HCEC 1CT (cell line): ENCODE data around the gene CYSRT1.

Experiments
- DNase-seq: peaks from one replicate; pipeline ENCODE4 v3.0.0-alpha.2; 2017

The CYSRT1 gene

GRCh38 chr9:137213160-137214060, 11.6 kb upstream of the CYSRT1 start:
- no peak for DNase-seq

- DNase-seq: no peak
These were observed 10.4 kb upstream of the CYSRT1 start for GRCh38 chr9:137214620-137215019.

GRCh38 chr9:137215196-137215986, 9.6 kb upstream of the CYSRT1 start:
- no peak for DNase-seq

GRCh38 chr9:137216188-137216965, 8.6 kb upstream of the CYSRT1 start:
- no peak for DNase-seq

- no peak for DNase-seq
These were observed 7.4 kb upstream of the CYSRT1 start for GRCh38 chr9:137217276-137218211.

GRCh38 chr9:137218212-137218753, 6.7 kb upstream of the CYSRT1 start:
- no peak for DNase-seq

GRCh38 chr9:137218754-137219271, 6.2 kb upstream of the CYSRT1 start:
- no peak for DNase-seq

GRCh38 chr9:137219757-137220316, 5.1 kb upstream of the CYSRT1 start:
- DNase-seq: no peak

GRCh38 chr9:137220317-137221094, 4.5 kb upstream of the CYSRT1 start:
- DNase-seq: no peak

- DNase-seq: no peak
These were observed 3.9 kb upstream of the CYSRT1 start for GRCh38 chr9:137221095-137221505.

GRCh38 chr9:137221506-137222111, 3.4 kb upstream of the CYSRT1 start:
- DNase-seq: no peak

- DNase-seq: no peak
These were observed 2.5 kb upstream of the CYSRT1 start, which contains the start of gene RNF208 for GRCh38 chr9:137222190-137223077. TSS of gene RNF208 (minus strand) at chr9:137222240. CDS start at chr9:137221212, 1,028 bp downstream.

GRCh38 chr9:137223078-137223970, 1.6 kb upstream of the CYSRT1 start:
- DNase-seq: peak; percentile 98

- no peak for DNase-seq
These were observed 841 bp downstream of the CYSRT1 start for GRCh38 chr9:137225699-137226331.

- DNase-seq: no peak
These were observed 1.5 kb downstream of the CYSRT1 start for GRCh38 chr9:137226338-137227053.
